22Rv1 (cell line): ENCODE data around the gene TMEM150C.

ENCODE experiments used
- CTCF ChIP-seq: fragments of 450-650 bp; IDR thresholded peaks from 2 replicates; pipeline ENCODE4 v1.5.1; 2017; ENCODE audit warnings: mild to moderate bottlenecking
- ZFX ChIP-seq: fragments of 450-650 bp; IDR thresholded peaks from 2 replicates; pipeline ENCODE4 v1.6.1; 2017; ENCODE audit warnings: antibody characterized with exemption, borderline replicate concordance

- TF ChIP-seq CTCF = no peak
- no peak for TF ChIP-seq ZFX
These were observed 32.7 kb upstream of the TMEM150C start for GRCh38 chr4:82594456-82594855.
